ENCODE measurements around the gene RANBP17. TPM values are rescaled to one million over a fixed set of nuclear protein-coding genes. Genes with fewer than 3 reads are reported as not detected.

Gene RANBP17
- total and polyA plus RNA-seq, 2 experiments from 2014 or later: 43.8 to 53.1 TPM

DNA sequence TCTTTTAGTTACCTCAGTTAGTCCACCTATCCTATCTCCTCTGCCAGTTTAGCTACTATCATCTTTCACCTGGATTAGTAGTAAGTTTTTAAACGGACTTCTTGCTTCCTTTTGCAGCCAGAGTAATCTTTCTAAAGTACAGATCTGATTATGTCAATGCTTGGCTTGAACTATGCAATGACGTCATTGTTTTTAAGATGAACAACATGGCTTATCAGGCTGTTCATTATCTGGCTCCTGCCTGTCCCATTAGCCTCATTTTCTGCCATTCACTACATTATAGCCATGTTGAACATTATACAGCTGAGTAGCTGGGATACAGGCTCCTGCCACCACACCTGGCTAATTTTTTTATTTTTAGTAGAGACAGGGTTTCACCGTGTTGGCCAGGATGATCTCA, 98.7 kb downstream of the RANBP17 start:
- no peak for DNase-seq (ENCODE audit: low spot score)
- no peaks in the 10 kb centered on the region; the same call in 1 of the 2 replicates for H4K20me1 ChIP-seq (replicated peaks; ENCODE audit: insufficient read depth)
- Mint-ChIP-seq H3K9me3 (peaks cover 5% of the 10 kb centered on the region; the same call in 1 of the 3 replicates), H3K4me1 (no peaks in the 10 kb centered on the region), H3K36me3 (ENCODE audit: low read depth) (peaks cover 10% of the 10 kb centered on the region; the same call in 2 of the 3 replicates), H3K27me3 (ENCODE audit: insufficient read depth, low read depth, poor library complexity) (no peaks in the 10 kb centered on the region), H3K27ac (no peak overlapping the region), H3K4me3 (no peak overlapping the region)
- no peaks in the 10 kb centered on the region for H3F3A ChIP-seq (replicated peaks; ENCODE audit: low read depth)
- no peak overlapping the region for H2AFZ ChIP-seq
- H3K27me3 ChIP-seq (ENCODE audit: insufficient read depth): no peaks in the 10 kb centered on the region
- ATAC-seq: no peak
- no peak for TF ChIP-seq STAT1 (IDR thresholded peaks at IDR 0.05; ENCODE audit: unreplicated experiment)
- TF ChIP-seq, protein P1, sequence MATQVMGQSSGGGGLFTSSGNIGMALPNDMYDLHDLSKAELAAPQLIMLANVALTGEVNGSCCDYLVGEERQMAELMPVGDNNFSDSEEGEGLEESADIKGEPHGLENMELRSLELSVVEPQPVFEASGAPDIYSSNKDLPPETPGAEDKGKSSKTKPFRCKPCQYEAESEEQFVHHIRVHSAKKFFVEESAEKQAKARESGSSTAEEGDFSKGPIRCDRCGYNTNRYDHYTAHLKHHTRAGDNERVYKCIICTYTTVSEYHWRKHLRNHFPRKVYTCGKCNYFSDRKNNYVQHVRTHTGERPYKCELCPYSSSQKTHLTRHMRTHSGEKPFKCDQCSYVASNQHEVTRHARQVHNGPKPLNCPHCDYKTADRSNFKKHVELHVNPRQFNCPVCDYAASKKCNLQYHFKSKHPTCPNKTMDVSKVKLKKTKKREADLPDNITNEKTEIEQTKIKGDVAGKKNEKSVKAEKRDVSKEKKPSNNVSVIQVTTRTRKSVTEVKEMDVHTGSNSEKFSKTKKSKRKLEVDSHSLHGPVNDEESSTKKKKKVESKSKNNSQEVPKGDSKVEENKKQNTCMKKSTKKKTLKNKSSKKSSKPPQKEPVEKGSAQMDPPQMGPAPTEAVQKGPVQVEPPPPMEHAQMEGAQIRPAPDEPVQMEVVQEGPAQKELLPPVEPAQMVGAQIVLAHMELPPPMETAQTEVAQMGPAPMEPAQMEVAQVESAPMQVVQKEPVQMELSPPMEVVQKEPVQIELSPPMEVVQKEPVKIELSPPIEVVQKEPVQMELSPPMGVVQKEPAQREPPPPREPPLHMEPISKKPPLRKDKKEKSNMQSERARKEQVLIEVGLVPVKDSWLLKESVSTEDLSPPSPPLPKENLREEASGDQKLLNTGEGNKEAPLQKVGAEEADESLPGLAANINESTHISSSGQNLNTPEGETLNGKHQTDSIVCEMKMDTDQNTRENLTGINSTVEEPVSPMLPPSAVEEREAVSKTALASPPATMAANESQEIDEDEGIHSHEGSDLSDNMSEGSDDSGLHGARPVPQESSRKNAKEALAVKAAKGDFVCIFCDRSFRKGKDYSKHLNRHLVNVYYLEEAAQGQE (IDR thresholded peaks at IDR 0.05; ENCODE audit: unreplicated experiment): no peak
- TF ChIP-seq, protein P2, sequence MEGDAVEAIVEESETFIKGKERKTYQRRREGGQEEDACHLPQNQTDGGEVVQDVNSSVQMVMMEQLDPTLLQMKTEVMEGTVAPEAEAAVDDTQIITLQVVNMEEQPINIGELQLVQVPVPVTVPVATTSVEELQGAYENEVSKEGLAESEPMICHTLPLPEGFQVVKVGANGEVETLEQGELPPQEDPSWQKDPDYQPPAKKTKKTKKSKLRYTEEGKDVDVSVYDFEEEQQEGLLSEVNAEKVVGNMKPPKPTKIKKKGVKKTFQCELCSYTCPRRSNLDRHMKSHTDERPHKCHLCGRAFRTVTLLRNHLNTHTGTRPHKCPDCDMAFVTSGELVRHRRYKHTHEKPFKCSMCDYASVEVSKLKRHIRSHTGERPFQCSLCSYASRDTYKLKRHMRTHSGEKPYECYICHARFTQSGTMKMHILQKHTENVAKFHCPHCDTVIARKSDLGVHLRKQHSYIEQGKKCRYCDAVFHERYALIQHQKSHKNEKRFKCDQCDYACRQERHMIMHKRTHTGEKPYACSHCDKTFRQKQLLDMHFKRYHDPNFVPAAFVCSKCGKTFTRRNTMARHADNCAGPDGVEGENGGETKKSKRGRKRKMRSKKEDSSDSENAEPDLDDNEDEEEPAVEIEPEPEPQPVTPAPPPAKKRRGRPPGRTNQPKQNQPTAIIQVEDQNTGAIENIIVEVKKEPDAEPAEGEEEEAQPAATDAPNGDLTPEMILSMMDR (conservative IDR thresholded peaks at IDR 0.05; ENCODE audit: low read depth in 2 of 2): no peak
- H3K36me3 ChIP-seq (ENCODE audit: insufficient read depth): no peaks in the 10 kb centered on the region
- no peak overlapping the region for H3K4me3 ChIP-seq
- no peaks in the 10 kb centered on the region for H3K9me2 ChIP-seq (ENCODE audit: insufficient read depth)
- no peaks in the 10 kb centered on the region for H3K4me1 ChIP-seq (ENCODE audit: insufficient read depth)
- H3K27ac ChIP-seq (ENCODE audit: low read depth): no peak overlapping the region
- no peak overlapping the region for H3K4me2 ChIP-seq
- no peaks in the 10 kb centered on the region for H3K79me2 ChIP-seq (replicated peaks; ENCODE audit: insufficient read depth)

DNA sequence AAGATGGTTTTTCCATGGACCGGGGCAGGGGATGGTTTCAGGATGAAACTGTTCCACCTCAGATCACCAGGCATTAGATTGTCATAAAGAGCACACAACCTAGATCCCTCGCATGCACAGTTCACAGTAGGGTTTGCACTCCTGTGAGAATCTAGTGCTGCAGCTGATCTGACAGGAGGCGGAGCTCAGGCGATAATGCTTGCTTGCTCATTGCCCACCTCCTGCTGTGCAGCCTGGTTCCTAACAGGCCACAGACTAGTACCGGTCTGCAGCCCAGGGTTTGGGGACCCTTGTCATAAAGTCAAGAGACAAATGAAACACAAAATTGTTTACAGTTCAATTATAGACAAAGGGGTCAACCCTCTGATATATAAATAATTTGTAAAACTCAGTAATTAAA, 101.7 kb downstream of the RANBP17 start:
- no peaks in the 10 kb centered on the region for H3F3A ChIP-seq (replicated peaks; ENCODE audit: low read depth)
- H3K9me3 Mint-ChIP-seq: peaks cover 5% of the 10 kb centered on the region; the same call in 1 of the 3 replicates
- no peaks in the 10 kb centered on the region for H3K9me2 ChIP-seq (ENCODE audit: insufficient read depth)
- H3K36me3 Mint-ChIP-seq (ENCODE audit: low read depth): peaks cover 10% of the 10 kb centered on the region; the same call in 2 of the 3 replicates
- ATAC-seq: no peak
- no peaks in the 10 kb centered on the region; the same call in 1 of the 2 replicates for H4K20me1 ChIP-seq (replicated peaks; ENCODE audit: insufficient read depth)
- H3K4me3 ChIP-seq: no peak overlapping the region
- no peaks in the 10 kb centered on the region for H3K27me3 ChIP-seq (ENCODE audit: insufficient read depth)
- H3K36me3 ChIP-seq (ENCODE audit: insufficient read depth): no peaks in the 10 kb centered on the region
- H3K4me1 ChIP-seq (ENCODE audit: insufficient read depth): no peaks in the 10 kb centered on the region
- peak; percentile 33 for DNase-seq (ENCODE audit: low spot score)
- no peak overlapping the region for H3K4me2 ChIP-seq
- no peak overlapping the region for H3K4me3 Mint-ChIP-seq
- H3K27ac Mint-ChIP-seq: no peak overlapping the region
- H2AFZ ChIP-seq: no peak overlapping the region
- H3K27ac ChIP-seq (ENCODE audit: low read depth): no peak overlapping the region
- no peaks in the 10 kb centered on the region for H3K4me1 Mint-ChIP-seq
- no peaks in the 10 kb centered on the region for H3K27me3 Mint-ChIP-seq (ENCODE audit: insufficient read depth, low read depth, poor library complexity)
- no peaks in the 10 kb centered on the region for H3K79me2 ChIP-seq (replicated peaks; ENCODE audit: insufficient read depth)
- TF ChIP-seq, protein P2 (conservative IDR thresholded peaks at IDR 0.05; ENCODE audit: low read depth in 2 of 2): no peak
- no peak for TF ChIP-seq EZH2phosphoT487 (IDR thresholded peaks at IDR 0.05; ENCODE audit: unreplicated experiment)
- TF ChIP-seq, protein P3, sequence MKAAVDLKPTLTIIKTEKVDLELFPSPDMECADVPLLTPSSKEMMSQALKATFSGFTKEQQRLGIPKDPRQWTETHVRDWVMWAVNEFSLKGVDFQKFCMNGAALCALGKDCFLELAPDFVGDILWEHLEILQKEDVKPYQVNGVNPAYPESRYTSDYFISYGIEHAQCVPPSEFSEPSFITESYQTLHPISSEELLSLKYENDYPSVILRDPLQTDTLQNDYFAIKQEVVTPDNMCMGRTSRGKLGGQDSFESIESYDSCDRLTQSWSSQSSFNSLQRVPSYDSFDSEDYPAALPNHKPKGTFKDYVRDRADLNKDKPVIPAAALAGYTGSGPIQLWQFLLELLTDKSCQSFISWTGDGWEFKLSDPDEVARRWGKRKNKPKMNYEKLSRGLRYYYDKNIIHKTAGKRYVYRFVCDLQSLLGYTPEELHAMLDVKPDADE (IDR thresholded peaks at IDR 0.05): no peak
- TF ChIP-seq ZNF114 (CRISPR knock-in tag; IDR thresholded peaks at IDR 0.05): no peak

Data from GM23338 (cell line).